ENCODE measurements around the gene CGAS.
"Not testable (repeated sequence)": the region's sequence is repeated elsewhere in the genome, so short reads cannot be mapped to it uniquely, and the experiment has no call there.

The CGAS gene

GRCh38 chr6:73395875-73396274, 56.2 kb downstream of the CGAS start:
- TF ChIP-seq CTCF (IDR thresholded peaks at IDR 0.05; ENCODE audit: insufficient read depth, missing control alignments): no peak
- DNase-seq (ENCODE audit: insufficient read length, low spot score): no peak
- no peak for FAIRE-seq

- DNase-seq (ENCODE audit: insufficient read length, low spot score) (no peak), FAIRE-seq (no peak)
- TF ChIP-seq CTCF (IDR thresholded peaks at IDR 0.05; ENCODE audit: insufficient read depth, missing control alignments): no peak
Measured at GRCh38 chr6:73394577-73395354, 57.3 kb downstream of the CGAS start, which contains the start of gene DDX43. Gene DDX43, plus strand, starts transcription at chr6:73394828. Its CDS starts 78 bp downstream, at chr6:73394906.

GRCh38 chr6:73393278-73393677, 58.8 kb downstream of the CGAS start:
- DNase-seq (ENCODE audit: insufficient read length, low spot score): no peak

GRCh38 chr6:73392188-73392587, 59.9 kb downstream of the CGAS start:
- not testable (repeated sequence) for DNase-seq (ENCODE audit: insufficient read length, low spot score); FAIRE-seq

More at GRCh38 chr6:73393278-73393677, 58.8 kb downstream of the CGAS start:
- no peak for FAIRE-seq
- TF ChIP-seq CTCF (IDR thresholded peaks at IDR 0.05; ENCODE audit: insufficient read depth, missing control alignments): no peak

GRCh38 chr6:73391675-73392074, 60.4 kb downstream of the CGAS start:
- DNase-seq (ENCODE audit: insufficient read length, low spot score) (no peak), FAIRE-seq (no peak)
- no peak for TF ChIP-seq CTCF (IDR thresholded peaks at IDR 0.05; ENCODE audit: insufficient read depth, missing control alignments)

GRCh38 chr6:73389854-73390253, 62.2 kb downstream of the CGAS start:
- TF ChIP-seq CTCF (IDR thresholded peaks at IDR 0.05; ENCODE audit: insufficient read depth, missing control alignments): no peak
- no peak for FAIRE-seq
- DNase-seq (ENCODE audit: insufficient read length, low spot score): no peak

- DNase-seq (ENCODE audit: insufficient read length, low spot score) (peak; percentile 51), FAIRE-seq (no peak)
- peak; percentile 71 for TF ChIP-seq CTCF (IDR thresholded peaks at IDR 0.05; ENCODE audit: insufficient read depth, missing control alignments)
Measured at GRCh38 chr6:73388800-73389512, 63.1 kb downstream of the CGAS start.

Data from D721Med (cell line).